SU-DHL-6 (cell line): ENCODE measurements around the gene USP21.
A peak's percentile ranks its signal among the peaks of the same experiment; 100 is the strongest.

Experiments
- H2AFZ ChIP-seq: fragments of 200-600 bp; sonication (generic); 2 replicates; pipeline ENCODE4 v1.6.1; 2014; ENCODE audit warnings: low read depth, mild to moderate bottlenecking, moderate library complexity, mixed read lengths, antibody characterized with exemption, low read length; ENCODE audit not compliant: severe bottlenecking
- H3F3A ChIP-seq: fragments of 200-600 bp; shearing (Covaris generic); 2 replicates; pipeline ENCODE4 v1.6.0; 2016; ENCODE audit warnings: antibody characterized with exemption, mild to moderate bottlenecking; ENCODE audit not compliant: insufficient read depth
- H3K27ac ChIP-seq: fragments of 200-600 bp; sonication (generic); 2 replicates; pipeline ENCODE4 v1.5.1; 2016; ENCODE audit warnings: low read depth, mild to moderate bottlenecking, low read length, moderate library complexity, mixed read lengths
- H3K27me3 ChIP-seq: fragments of 200-600 bp; sonication (generic), shearing (Covaris generic); 2 replicates; pipeline ENCODE4 v1.6.0; 2014; ENCODE audit warnings: mild to moderate bottlenecking, low read length
- H3K36me3 ChIP-seq: fragments of 200-600 bp; sonication (generic); 2 replicates; pipeline ENCODE4 v1.6.1; 2014; ENCODE audit warnings: mild to moderate bottlenecking, low read length, mixed read lengths
- H3K4me2 ChIP-seq: fragments of 300-600, 200-600 bp; shearing (Covaris generic), sonication (generic); 2 replicates; pipeline ENCODE4 v1.6.0; 2014; ENCODE audit warnings: low read length, low read depth, mild to moderate bottlenecking; ENCODE audit not compliant: poor library complexity, severe bottlenecking
- H3K4me3 ChIP-seq: fragments of 200-600 bp; sonication (generic); 2 replicates; pipeline ENCODE4 v1.5.1; 2014; ENCODE audit warnings: antibody characterized with exemption, low read length, mild to moderate bottlenecking, mixed read lengths; ENCODE audit not compliant: insufficient read depth, poor library complexity, severe bottlenecking
- H3K79me2 ChIP-seq: fragments of 200-600 bp; sonication (generic); 2 replicates; pipeline ENCODE4 v1.6.1; 2014; ENCODE audit warnings: mild to moderate bottlenecking, low read length, moderate library complexity; ENCODE audit not compliant: insufficient read depth
- H3K9ac ChIP-seq: fragments of 200-600 bp; sonication (generic); 2 replicates; pipeline ENCODE4 v1.7.0; 2014; ENCODE audit warnings: mild to moderate bottlenecking, low read length
- H3K9me2 ChIP-seq: fragments of 200-600 bp; sonication (generic); replicated peaks from 2 replicates; pipeline ENCODE4 v1.6.1; 2014; ENCODE audit warnings: low read length; ENCODE audit not compliant: insufficient read depth
- H3K9me3 ChIP-seq: fragments of 200-600 bp; sonication (generic); 2 replicates; pipeline ENCODE4 v1.6.1; 2014; ENCODE audit warnings: low read length, mixed read lengths; ENCODE audit not compliant: insufficient read depth
- H4K20me1 ChIP-seq: fragments of 200-600 bp; sonication (generic); 2 replicates; pipeline ENCODE4 v1.6.1; 2014; ENCODE audit warnings: low read depth, mild to moderate bottlenecking, antibody characterized with exemption, low read length, moderate library complexity, mixed read lengths
- EZH2phosphoT487 ChIP-seq: fragments of 200-600 bp; sonication (generic), shearing (Covaris generic); conservative IDR thresholded peaks from 2 replicates; pipeline ENCODE4 v1.6.1; 2018; ENCODE audit warnings: mild to moderate bottlenecking, antibody characterized with exemption, low read length, moderate library complexity, mixed read lengths
- TF ChIP-seq, protein P1 (sequence below): fragments of 200-600 bp; sonication (generic); IDR thresholded peaks from one replicate; pipeline ENCODE4 v1.5.1; 2017; ENCODE audit warnings: antibody characterized with exemption, mild to moderate bottlenecking, low read length, moderate library complexity; ENCODE audit not compliant: insufficient read depth, poor library complexity, severe bottlenecking

Gene USP21

DNA sequence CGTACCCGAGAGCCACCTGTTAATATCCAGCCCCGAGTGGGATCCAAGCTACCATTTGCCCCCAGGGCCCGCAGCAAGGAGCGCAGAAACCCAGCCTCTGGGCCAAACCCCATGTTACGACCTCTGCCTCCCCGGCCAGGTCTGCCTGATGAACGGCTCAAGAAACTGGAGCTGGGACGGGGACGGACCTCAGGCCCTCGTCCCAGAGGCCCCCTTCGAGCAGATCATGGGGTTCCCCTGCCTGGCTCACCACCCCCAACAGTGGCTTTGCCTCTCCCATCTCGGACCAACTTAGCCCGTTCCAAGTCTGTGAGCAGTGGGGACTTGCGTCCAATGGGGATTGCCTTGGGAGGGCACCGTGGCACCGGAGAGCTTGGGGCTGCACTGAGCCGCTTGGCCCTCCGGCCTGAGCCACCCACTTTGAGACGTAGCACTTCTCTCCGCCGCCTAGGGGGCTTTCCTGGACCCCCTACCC lies 1.4 kb downstream of the USP21 start:
- Histone ChIP-seq H3K4me2 (no peak overlapping the region), H3K36me3 (no peaks in the 10 kb centered on the region), H4K20me1 (no peaks in the 10 kb centered on the region), H3K9me2 (no peaks in the 10 kb centered on the region), H3K27ac (no peak overlapping the region), H2AFZ (no peak overlapping the region), H3K9ac (peak overlapping the region; percentile 96; the same call in 1 of the 2 replicates), H3K79me2 (peaks cover 6% of the 10 kb centered on the region; the same call in 1 of the 2 replicates), H3K9me3 (no peaks in the 10 kb centered on the region), H3F3A (peaks cover 15% of the 10 kb centered on the region; the same call in 1 of the 2 replicates), H3K4me3 (no peak overlapping the region), H3K27me3 (no peaks in the 10 kb centered on the region)
- TF ChIP-seq EZH2phosphoT487: no peak
- TF ChIP-seq, protein P1, sequence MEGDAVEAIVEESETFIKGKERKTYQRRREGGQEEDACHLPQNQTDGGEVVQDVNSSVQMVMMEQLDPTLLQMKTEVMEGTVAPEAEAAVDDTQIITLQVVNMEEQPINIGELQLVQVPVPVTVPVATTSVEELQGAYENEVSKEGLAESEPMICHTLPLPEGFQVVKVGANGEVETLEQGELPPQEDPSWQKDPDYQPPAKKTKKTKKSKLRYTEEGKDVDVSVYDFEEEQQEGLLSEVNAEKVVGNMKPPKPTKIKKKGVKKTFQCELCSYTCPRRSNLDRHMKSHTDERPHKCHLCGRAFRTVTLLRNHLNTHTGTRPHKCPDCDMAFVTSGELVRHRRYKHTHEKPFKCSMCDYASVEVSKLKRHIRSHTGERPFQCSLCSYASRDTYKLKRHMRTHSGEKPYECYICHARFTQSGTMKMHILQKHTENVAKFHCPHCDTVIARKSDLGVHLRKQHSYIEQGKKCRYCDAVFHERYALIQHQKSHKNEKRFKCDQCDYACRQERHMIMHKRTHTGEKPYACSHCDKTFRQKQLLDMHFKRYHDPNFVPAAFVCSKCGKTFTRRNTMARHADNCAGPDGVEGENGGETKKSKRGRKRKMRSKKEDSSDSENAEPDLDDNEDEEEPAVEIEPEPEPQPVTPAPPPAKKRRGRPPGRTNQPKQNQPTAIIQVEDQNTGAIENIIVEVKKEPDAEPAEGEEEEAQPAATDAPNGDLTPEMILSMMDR: no peak

DNA sequence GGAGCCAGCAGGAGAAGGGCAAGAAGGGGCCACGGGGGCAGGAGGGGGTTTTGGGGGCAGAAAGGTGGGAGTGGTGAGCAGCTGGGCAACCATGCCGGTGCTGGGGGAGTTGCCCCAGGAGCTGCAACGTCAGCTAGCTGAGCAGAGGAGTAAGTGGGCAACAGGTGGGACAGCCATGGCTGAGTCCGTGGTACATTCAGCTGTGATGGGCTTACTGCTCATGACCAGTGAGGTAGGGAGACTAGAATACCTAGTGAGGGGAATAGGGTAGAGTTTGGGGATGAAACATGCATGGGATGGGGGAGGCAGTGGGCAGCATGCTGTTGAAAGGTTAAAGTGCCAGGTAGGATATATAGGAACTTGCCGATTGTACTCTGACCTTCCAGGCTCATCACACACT lies 2.4 kb downstream of the USP21 start:
- Histone ChIP-seq H3K9me3 (no peaks in the 10 kb centered on the region), H3K4me3 (no peak overlapping the region), H3K9ac (no peak overlapping the region), H3K79me2 (peaks cover 6% of the 10 kb centered on the region; the same call in 1 of the 2 replicates), H3K4me2 (no peak overlapping the region), H2AFZ (no peak overlapping the region), H3F3A (peaks cover 17% of the 10 kb centered on the region; the same call in 1 of the 2 replicates), H3K9me2 (no peaks in the 10 kb centered on the region), H3K27me3 (no peaks in the 10 kb centered on the region), H4K20me1 (no peaks in the 10 kb centered on the region), H3K36me3 (no peaks in the 10 kb centered on the region), H3K27ac (no peak overlapping the region)
- no peak for TF ChIP-seq EZH2phosphoT487
- TF ChIP-seq, protein P1: no peak

DNA sequence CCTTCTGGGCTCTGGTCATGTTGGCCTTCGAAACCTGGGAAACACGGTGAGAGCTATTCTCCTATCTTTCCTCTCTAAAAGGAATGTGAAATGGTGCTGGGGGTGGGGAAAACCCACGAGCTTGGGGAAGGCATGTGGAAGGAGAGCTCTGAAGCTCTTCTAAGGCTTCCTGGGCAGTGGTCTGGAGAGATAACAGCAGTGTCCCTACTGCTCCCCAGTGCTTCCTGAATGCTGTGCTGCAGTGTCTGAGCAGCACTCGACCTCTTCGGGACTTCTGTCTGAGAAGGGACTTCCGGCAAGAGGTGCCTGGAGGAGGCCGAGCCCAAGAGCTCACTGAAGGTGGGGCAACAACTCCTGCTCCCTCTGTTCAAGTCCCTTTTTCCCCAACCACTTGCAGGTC lies 2.8 kb downstream of the USP21 start:
- TF ChIP-seq EZH2phosphoT487: no peak
- TF ChIP-seq, protein P1: no peak
- no peak overlapping the region for H3K4me2 ChIP-seq
- no peaks in the 10 kb centered on the region for H3K36me3 ChIP-seq

More for the DNA sequence above, 2.8 kb downstream of the USP21 start:
- Histone ChIP-seq H3K9me2 (no peaks in the 10 kb centered on the region), H3K27me3 (no peaks in the 10 kb centered on the region), H3K9me3 (no peaks in the 10 kb centered on the region), H3K4me3 (no peak overlapping the region), H3K79me2 (peaks cover 6% of the 10 kb centered on the region; the same call in 1 of the 2 replicates), H2AFZ (no peak overlapping the region), H3K9ac (no peak overlapping the region), H4K20me1 (no peaks in the 10 kb centered on the region), H3K27ac (no peak overlapping the region), H3F3A (peaks cover 17% of the 10 kb centered on the region; the same call in 1 of the 2 replicates)
